ENCODE data around the gene YBX3.
"Not testable (repeated sequence)": the region's sequence is repeated elsewhere in the genome, so short reads cannot be mapped to it uniquely, and the experiment has no call there.

YBX3 gene

GRCh38 chr12:10722905-10723746 is at the start of gene YBX3:
TSS of gene YBX3 (minus strand) at chr12:10723323. CDS start at chr12:10723111, 212 bp downstream.
- DNase-seq (ENCODE audit: low spot score) = peak; percentile 64

DNA sequence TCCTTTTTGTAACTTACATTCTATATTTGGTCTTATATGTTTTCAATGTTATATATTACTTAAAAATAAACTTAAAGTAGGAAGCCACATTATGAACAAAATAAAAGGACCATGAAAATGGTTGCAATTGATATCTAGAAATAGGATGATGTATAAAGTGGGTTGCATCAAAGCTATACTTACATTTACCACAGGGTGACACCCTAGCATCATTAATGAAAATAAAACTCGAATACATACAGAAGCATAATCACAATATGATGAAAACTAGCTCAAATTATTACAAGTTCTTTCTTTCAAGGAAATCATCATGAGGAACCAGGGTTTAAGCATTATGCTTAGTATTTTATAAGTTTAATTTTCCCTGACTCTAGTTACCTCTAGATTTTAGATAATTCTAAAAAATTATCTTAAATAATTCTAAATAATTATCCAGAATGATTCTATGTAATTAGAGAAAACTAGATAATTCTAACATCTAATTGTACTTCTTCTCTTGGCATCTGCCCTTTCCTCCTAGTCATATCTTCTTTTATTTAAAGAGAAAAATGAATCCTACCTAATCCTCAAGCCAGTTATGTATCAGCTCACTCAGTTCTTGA is 48.1 kb upstream of the YBX3 start:
- DNase-seq (ENCODE audit: low spot score) = peak; percentile 49

DNA sequence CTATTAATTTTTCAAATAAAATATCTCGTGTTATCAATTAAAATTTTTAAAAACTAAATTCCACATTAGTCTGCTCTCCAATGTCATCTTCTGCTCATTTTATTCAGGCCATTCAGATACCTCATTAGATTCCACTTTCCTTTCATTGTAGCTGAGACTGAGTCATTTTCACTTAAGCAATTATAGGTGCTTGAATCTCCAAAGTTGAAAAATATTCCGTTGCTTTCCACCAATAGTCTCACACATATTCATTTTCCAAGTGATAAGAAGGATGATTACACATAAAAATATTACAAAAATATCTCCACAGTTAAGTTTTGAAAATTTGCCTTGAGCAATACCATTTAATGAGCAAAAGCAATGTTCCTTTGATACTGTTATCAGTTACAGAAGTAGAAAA is 36.5 kb upstream of the YBX3 start:
- no peak for DNase-seq (ENCODE audit: low spot score)

DNA sequence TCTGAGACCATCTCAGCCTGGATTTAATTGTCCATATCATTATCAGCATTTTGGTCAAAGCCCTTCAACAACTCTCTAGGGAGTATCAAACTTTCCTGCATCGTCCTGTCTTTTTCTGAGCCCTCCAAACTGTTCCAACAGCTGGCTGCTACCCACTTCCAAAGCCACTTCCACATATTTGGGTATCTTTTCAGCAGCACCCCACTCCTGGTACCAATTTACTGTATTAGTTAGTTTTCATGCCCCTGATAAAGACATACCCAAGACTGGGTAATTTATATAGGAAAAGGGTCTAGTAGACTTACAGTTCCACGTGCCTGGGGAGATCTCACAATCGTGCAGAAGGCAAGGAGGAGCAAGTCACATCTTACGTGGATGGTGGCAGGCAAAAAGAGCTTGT is 33.1 kb upstream of the YBX3 start:
- DNase-seq (ENCODE audit: low spot score) = no peak

DNA sequence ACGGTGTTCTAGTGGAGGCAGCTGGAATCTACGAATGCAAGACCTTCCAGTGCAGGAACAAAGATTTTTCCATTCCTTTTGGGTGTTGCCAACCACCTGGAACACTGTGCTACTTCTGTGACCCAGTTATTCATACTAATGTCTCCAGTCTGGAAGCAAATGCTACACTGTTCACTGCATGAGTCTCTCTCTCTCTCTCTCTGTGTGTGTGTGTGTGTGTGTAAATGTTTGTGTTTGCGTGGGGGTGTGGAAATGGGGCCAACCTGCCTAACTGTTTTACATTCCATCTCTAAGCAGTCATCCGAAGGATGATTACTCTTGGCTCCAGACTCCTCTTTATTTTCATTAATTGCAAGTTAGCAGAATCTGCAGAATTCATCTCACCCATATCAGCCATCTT is 29.9 kb upstream of the YBX3 start:
- no peak for DNase-seq (ENCODE audit: low spot score)

GRCh38 chr12:10750385-10750727 is 27.2 kb upstream of the YBX3 start:
- DNase-seq (ENCODE audit: low spot score) = no peak

DNA sequence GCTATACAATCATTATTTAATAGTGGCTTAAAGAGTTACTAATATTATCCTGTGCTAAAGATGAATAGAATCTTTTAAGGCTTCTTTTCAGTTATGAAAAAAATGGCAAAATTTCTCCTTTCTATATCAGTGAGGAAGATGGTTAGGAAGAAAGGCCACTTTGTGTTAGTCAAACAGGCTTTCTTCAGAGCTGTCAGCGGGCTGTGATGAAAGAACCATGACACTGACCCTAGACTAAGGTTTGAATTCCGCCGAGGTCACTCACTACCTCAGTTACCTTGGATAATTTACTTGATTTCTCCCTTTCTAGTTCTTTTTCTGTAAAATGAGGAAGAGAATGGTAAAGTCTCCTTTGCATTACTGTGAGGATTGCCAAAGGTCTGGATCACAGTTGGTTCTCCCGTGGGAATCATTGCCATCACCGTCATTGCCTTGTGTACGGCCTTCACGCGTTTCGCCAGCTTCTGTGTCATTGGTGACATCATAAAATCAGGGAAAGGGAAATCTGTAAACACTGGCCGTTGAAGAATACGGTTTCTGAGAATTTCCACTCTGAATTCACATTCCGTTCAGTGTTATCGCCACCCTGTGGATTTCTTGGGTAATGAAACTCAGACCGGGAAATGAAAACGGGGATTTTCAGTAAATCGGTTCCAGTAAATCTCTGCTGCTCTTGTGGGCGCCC is 26.7 kb upstream of the YBX3 start:
- DNase-seq (ENCODE audit: low spot score) = peak; percentile 84

DNA sequence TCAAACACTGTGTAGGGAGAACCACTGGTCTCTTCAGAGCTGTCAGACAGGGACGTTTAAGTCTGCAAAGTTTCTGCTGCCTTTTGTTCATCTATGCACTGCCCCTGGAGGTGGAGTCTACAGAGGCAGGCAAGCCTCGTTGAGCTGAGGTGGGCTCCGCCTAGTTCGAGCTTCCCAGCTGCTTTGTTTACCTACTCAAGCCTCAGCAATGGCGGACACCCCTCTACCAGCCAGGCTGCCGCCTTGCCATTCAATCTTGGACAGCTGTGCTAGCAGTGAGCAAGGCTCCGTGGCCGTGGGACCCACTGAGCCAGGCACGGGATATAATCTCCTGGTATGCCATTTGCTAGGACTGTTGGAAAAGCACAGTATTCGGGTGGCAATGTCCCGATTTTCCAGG is 24.6 kb upstream of the YBX3 start:
- DNase-seq (ENCODE audit: low spot score) = no peak

GRCh38 chr12:10743420-10743819 is 20.3 kb upstream of the YBX3 start:
- DNase-seq (ENCODE audit: low spot score) = not testable (repeated sequence)

- DNase-seq (ENCODE audit: low spot score) = no peak
Observed at GRCh38 chr12:10741845-10742244, 18.7 kb upstream of the YBX3 start.

DNA sequence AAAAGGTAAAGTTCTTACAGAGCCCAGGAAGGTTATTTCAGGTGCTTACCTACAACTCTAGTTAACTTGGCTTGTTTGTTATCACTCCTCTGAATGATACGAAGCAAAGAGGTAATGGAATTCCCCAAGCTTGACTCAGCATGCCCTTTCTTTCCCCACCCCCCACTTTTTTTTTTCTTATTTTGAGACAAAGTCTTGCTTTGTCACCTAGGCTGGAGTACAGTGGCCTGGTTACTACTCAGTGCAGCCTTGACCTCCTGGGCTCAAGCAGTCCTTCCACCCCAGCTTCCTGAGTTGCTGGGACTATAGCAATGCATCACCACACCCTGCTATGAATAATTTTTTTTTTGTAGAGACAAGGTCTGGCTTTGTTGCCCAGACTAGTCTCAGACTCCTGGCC is 17.1 kb upstream of the YBX3 start:
- DNase-seq (ENCODE audit: low spot score) = no peak

DNA sequence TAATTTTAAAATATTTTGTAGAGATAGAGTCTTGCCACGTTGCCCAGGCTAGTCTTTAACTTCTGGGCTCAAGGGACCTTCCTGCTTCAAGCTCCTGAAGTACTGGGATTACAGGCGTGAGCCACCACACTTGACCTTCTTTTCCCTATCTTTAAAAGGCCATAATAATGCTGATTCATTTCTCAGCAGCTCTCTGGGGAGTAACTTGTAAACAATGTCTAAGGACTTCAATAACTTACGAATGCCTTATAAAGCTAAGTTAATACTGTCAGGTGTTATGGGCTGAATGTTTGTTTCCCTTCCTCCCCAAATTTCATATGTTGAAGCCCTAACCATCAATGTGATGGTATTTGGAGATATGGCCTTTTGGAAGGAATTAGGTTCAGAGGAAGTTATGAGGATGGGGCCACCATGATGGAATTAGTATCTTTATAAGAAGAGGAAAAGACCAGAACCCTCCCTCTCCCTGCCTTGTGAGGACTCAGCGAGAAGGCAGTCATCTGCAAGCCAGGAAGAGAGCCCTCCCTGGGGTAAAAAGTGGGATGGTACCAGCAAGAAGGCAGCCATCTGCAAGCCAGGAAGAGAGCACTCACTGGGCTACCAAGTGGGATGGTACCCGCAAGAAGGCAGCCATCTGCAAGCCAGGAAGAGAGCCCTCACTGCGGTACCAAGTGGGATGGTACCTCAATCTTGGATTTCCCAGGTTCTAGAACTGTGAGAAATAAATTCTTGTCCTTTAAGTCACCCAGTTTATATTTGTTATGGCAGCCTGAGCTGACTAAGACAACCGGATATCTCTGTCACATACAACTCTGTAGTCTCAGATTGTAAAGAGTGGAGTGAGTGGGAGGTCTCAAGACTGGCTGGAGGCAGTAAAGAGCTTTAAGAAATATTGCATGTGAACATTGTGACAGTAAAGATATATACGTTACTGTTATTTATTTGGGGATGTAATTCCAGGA is 16.3 kb upstream of the YBX3 start:
- DNase-seq (ENCODE audit: low spot score) = no peak

DNA sequence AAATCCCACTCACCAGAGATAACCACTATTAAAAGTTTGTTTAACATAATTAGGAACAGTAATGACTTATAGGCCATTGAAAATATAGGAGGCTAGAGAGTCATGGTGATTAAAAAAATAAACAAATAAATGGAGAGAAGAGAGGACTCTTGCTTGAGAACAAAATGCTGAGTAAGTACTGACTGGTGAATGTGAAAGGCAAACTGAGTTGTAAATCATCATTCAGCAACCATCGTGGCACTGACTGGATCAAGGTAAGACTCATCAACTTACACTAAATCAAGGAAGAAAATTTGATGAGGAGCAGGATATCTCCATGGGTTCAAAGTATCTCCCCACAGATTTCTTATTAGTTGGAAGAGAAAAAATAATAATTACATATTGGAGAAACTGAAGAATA is 14.1 kb upstream of the YBX3 start:
- DNase-seq (ENCODE audit: low spot score) = no peak

GRCh38 chr12:10736463-10736862 is 13.3 kb upstream of the YBX3 start:
- DNase-seq (ENCODE audit: low spot score) = no peak

DNA sequence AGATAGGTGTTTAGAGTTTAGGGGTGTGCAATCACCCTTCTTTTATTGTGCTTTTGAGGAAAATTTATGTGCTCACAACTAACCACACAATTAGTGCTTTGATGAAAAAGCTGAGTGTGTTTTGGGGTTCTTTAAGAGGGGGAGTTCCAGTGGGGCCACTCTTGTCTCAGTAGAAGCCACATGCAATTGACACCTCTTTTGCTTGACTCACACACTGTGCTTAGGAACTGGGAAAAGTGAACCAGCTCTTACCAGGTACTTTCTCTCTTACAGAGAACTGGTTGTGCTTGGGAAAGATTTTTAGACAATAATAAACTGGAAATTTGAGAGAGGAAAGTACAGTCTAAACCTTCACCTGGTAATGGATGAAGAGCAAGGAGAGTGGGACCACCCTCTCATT is 12.3 kb upstream of the YBX3 start:
- DNase-seq (ENCODE audit: low spot score) = no peak

- DNase-seq (ENCODE audit: low spot score) = no peak
Observed at GRCh38 chr12:10732549-10732948, 9.4 kb upstream of the YBX3 start.

- DNase-seq (ENCODE audit: low spot score) = no peak
Observed at GRCh38 chr12:10732066-10732465, 8.9 kb upstream of the YBX3 start.

DNA sequence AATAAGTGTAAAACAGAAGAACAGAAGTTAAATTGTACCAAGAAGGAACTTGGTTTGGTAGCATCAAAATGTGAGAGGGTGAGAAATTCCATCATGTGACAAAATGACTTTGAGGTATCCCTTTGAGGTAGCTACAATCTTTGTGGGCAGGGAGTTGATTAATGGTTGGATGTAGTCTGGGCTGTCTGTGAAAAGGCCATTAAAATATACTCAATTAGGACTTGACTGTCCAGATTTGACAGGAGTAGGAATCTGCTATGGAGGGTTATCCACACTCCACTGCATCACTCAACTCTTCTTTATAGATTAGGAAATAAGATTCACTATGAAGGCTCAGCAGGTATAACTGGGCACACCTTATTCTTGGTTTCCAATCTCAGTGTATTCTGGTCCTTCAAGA is 7.4 kb upstream of the YBX3 start:
- no peak for DNase-seq (ENCODE audit: low spot score)

GRCh38 chr12:10728091-10728490 is 5.0 kb upstream of the YBX3 start:
- DNase-seq (ENCODE audit: low spot score) = no peak

DNA sequence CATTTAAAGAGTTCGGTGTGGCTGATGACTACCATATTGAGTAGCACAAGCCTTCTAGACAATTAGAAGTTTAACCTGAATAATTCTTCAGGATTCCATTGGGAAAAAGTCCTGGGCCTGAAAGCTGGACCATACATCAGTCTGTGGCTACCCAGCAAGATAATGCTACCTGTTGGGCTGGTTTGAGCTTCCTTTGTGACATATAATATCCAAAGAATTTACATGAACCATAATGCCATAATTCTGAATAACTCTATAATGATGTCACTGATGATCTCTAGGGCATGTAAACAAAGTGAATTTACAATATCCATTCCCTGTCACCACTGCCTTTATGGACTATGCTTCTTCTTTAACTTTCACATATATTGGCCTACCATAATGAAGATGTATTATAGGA is 3.8 kb upstream of the YBX3 start:
- DNase-seq (ENCODE audit: low spot score) = no peak

DNA sequence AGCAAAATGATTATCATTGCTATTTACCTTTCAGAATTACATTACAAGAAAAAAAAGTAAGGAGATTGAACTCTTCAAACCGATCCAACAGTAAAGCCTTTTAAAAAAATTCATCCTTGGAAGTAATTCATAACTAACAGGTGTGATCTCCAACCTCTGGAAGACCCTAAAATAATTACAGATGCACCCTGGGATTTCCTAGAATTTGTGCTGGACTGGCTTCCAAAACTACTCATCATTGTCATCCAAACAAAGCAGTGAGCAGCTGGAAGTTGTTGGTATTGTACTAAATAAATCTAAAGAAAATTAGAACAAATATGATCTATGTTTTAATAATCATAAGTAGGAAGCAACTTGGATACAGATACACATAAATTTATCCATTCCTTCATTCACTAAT is 1.9 kb upstream of the YBX3 start:
- DNase-seq (ENCODE audit: low spot score) = no peak

DNA sequence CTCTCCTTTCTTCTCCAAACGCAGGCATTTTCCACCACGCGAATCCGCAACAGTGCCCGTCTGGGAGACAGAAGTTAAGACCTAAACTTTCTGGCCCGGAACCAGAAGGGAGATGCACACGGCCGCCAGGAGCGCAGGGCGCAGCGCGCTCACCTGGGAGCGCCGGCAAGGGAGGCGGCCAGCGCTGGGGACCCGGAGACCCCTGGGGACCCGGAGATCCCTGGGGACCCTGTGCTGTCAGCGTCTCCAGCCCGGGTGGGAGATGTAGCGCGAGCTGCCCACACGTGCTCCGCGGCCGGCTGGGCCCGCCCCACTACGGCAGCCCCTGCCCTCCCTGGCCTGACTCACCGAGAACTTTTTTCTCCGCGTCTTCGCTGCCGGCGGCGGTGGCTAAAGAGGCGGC is 620 bp downstream of the YBX3 start:
- no peak for DNase-seq (ENCODE audit: low spot score)

All from cerebellar cortex (tissue), 1 donor.